GM03348 (cell line): ENCODE measurements around the gene IL16.

Experiments used
- DNase-seq: peaks from one replicate; pipeline ENCODE4 v3.0.0; 2012; ENCODE audit warnings: low spot score

IL16 gene

DNA sequence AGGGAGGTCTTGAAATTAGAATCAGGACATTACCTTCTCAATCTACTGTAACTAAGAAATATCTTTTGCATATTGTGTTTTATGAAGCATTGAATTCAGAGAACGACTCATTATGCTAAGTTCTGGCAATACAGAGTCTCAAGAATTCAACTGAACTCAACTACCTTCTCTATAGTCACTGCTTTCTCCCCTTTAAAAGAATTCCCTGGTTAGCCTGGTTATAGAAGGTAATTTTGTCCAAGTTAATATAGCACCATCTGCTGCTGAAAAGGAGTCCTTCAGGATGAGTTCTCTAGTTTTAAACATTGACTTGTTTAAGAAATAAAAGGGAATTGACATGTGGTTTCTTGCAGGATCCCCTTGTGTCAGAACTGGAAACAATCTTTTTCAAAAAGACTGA lies 60.2 kb downstream of the IL16 start:
- DNase-seq = peak; percentile 72

DNA sequence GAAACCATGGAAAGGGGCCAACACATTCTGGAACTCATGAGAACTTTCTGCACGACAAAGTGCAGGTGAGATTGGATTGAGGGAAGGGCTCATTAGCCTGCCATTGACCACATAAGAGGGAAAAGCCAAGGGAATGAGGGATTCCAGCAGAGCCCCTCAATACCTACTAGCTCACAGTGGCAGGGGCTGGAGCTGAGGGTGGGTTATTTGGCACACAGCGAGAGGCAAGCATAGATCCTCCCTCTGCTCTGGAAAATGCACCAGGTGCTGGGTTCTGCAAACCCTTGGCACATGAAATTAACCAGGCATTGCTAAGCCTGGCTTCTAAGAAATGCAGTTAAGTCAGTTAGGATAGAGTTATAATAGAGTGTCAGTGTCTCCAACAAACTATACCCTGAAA lies 60.8 kb downstream of the IL16 start:
- no peak for DNase-seq

GRCh38 chr15:81258455-81258854 lies 61.8 kb downstream of the IL16 start:
- DNase-seq = no peak

DNA sequence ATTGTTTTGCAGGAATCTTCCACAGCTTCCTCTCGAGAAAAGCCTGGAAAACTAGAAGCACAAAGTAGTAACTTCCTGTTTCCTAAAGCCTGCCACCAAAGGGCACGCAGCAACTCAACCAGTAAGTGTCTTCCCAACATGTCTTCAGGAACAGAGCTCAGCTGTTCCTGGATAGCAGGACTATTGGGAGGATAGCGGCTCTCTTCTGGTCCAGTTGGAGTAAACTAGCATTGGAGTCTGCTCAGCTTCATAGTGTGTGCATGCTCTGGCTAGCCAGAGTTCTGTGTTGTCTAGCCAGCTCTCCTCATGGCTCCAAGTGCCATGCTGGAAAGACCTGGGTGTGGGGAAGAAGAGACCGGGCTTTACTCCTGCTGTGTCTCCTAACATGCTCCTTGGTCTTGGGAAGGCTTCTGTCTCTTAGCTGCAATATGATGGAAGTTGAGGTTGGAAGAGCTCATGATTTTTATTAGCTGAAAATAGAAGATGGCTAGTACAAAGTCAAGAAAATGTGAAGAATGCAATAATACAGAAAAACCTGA lies 63.1 kb downstream of the IL16 start:
- no peak for DNase-seq

- no peak for DNase-seq
These were observed 64.6 kb downstream of the IL16 start for GRCh38 chr15:81261172-81261811.

- no peak for DNase-seq
These were observed 66.8 kb downstream of the IL16 start for GRCh38 chr15:81263477-81263876.

DNA sequence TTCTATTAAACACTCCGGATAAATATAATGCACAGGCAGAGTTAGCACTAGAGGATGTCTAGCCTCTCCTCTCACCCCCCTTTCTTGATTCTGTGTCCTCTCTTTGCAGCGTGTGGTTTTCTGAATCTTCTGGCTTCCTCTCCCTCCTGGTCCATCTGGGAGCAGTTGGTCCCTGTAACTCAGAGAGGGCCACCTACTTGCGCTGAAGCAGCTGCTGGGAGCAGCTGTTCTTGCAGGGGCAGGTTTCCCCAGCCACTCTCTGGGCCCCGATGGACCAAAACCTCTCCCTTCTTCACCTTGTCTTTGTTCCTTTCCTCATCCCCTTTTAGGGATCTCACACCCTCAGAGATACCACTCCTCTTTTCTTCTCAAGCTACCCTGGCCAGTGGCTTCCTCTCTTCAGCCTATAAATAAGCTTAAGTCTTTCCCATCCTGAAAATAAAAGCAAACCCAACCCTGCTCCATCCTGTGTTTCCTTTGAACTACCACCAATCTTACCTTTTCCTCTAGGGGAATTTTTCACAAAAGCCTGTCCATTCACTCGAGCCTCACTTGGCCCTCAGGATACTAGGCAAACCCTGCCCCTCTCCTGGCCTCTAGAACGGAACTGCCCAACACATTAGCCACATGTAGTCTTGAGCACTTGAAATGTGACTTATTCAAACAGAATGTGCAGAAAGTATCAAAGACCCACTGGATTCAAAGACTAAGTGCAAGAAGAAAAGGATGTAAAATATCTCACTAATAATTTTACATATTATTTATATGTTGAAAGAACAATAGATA lies 67.6 kb downstream of the IL16 start:
- DNase-seq = peak; percentile 27

- no peak for DNase-seq
These were observed 68.7 kb downstream of the IL16 start for GRCh38 chr15:81265256-81265943.

DNA sequence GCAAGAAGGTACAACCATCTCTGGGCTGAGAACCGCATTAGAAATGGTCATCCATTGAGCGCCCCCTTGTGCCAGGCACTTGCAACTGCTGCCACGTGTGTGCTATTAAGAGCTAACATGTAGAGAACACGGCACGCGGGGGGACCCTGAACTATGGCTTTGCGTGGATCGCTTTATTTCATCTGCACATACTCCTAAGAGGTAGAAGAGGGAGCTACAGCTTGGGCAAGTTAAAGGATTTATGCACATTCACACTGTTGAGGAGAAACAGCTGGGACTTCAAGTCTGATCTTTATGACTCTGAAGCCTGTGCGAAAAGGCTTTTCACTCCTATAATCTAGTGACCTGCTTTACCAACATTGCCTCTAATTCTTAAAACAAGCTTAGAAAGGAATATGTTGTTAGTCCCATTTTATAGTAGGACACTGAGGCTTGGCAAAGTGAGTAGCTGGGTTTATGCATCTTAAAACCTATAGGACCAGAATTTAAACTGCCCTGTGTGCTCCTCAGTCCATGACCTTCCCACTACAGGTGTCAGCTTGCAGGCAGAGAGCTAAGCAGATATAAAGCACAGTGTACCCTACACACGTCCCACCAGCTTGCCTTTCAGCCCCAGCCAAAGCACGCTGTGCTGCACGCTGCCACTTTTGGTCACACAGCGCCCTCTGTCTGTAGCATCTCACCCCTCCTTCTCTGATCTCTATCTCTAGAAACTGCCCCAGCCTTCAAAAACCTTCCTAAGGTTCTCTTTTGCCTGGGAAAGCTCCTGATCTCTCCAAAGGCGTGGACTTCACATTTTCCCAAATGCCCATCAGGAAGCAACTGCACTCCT lies 69.5 kb downstream of the IL16 start:
- DNase-seq = peak; percentile 87

- DNase-seq = no peak
These were observed 71.7 kb downstream of the IL16 start for GRCh38 chr15:81268340-81268739.

DNA sequence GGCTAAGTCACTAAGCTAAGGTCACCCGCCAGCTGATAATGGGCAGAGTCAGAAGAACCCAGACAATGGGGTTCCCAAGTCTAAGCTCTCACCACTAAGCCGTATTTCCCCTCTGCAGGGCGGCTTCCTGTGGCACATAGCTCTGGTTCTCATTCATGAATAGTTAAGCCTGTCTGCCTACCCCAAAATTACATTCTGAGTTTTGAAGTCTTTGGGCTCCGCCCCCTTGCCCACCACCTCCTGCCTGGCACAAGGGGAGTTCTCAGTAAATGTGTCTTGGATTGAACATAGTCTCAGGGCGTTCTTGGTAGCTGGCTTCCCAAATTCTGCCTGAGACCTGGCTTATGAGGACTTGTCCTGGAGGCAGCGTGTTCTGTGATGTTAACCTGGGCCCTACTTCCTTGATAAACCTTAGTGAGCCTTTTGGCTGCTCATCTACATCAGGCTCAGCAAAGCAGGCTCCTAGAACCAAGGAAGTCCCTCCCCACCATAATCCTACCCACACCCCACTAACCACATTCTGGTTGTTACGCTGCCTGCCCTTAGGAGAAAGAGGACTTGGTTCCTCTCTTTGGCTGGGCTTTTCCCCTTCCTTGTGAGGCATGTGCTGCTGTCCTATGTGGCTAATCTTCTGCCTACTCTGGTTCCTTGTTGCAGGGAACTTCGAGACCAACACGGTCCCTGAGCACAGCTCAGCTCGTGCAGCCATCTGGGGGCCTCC lies 72.4 kb downstream of the IL16 start:
- DNase-seq = no peak

DNA sequence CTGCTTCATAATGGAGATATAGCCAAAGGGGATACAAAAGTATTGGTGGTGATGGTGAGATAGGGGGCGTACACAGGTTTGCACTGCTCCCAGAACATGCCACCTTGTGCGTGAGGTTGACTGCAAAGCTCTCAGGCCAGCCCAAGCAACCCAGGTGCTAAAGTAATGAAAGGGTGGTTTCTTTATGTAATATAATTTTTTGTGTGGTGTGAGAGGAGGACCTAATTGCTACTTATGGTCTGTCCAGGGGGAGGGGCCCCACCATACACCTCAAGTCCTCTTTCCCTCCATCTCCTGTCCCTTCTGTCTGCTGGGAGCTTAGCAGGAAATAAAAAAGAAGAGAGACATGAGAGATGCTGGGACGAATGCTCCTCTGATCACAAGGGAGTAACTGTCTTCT lies 73.5 kb downstream of the IL16 start:
- no peak for DNase-seq

DNA sequence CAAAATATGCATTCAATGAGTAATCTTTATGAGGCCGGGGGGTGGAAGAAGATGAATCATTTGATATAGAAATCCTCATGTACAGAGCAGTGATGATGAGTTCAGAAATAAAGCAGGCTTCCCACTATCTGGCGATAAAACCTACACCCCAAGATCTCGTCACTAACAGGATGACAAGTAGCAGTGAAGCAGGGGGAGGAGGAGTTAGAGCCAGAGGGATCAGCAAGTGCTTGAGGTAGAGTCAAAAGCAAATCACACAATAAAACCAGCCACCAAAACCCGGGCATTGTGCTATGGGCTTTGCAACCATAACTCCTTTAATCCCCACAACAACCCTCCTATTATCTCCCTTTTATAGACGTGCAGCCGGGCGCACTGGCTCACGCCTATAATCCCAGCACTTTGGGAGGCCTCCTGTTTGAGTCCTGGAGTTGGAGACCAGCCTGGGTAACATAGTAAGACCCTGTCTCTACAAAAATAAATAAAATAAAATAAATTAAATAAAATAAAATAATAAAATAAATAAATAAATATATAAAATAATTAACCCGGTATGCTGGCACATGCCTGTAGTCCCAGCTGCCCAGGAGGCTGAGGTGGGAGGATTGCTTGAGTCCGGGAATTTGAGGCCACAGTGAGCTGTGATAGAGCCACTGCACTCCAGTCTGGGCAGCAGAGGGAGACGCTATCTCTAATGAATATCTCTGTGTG lies 74.3 kb downstream of the IL16 start:
- no peak for DNase-seq

GRCh38 chr15:81271761-81272644 lies 75.3 kb downstream of the IL16 start:
- DNase-seq = no peak

DNA sequence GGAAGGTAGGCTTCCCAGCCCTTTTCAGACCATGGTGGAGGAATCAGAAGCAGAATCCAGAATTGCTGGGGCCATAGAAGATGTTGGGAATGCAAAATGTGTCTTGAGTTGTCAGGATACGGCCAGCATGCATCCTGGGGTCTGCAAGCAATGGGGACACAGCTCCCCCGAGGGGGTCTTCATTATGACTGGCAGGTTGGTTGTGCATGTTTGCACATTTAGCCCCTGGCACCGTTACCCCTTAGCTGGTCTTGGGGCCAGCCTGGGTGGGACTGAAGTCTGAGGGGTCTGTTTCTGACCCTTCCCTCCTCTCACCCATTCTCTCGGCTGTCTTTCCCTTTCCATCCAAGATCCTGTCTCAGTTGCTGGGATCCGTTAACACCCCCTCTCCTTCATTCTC lies 76.5 kb downstream of the IL16 start:
- no peak for DNase-seq

- no peak for DNase-seq
These were observed 77.2 kb downstream of the IL16 start for GRCh38 chr15:81273855-81274254.

DNA sequence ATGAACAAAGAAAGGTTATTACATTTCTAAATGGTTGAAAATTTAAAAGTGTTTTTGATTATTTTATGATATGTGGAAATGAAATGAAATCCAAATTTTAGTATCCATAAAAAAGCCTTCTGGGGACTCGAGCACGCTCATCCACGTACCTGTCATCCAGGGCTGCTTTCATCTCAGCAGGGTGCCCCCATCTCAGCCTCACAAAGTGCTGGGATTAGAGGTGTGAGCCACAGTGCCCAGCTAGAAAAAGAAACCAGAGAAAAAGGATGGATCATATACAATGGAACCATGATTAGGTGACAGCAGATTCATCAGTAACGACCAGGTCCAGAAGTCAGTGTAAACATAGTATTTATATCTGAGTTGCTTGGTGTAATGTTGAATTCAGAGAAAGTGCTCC lies 77.6 kb downstream of the IL16 start:
- DNase-seq = no peak

GRCh38 chr15:81274931-81275707 lies 78.4 kb downstream of the IL16 start:
- DNase-seq = peak; percentile 88
